GM23338 (cell line): ENCODE measurements around the gene CCDC188.

Source experiments
- CREB1 ChIP-seq: fragments of 250-450 bp; sonication (Bioruptor Pico); IDR thresholded peaks from 2 replicates; pipeline ENCODE4 v1.5.0; 2020; ENCODE audit warnings: low read depth, mild to moderate bottlenecking, moderate library complexity
- EZH2 ChIP-seq: fragments of 200-600 bp; sonication (generic); IDR thresholded peaks from one replicate; pipeline ENCODE4 v1.8.0; 2017; ENCODE audit warnings: antibody characterized with exemption, mild to moderate bottlenecking, low read depth; ENCODE audit not compliant: unreplicated experiment
- EZH2phosphoT487 ChIP-seq: fragments of 200-600 bp; sonication (generic); IDR thresholded peaks from one replicate; pipeline ENCODE4 v1.8.1; 2018; ENCODE audit warnings: antibody characterized with exemption; ENCODE audit not compliant: unreplicated experiment
- JUNB ChIP-seq: IDR thresholded peaks from one replicate; pipeline ENCODE4 v1.6.1; 2016; ENCODE audit warnings: antibody characterized with exemption; ENCODE audit not compliant: unreplicated experiment
- NANOG ChIP-seq: IDR thresholded peaks from 2 replicates; pipeline ENCODE4 v1.6.1; 2016; ENCODE audit warnings: antibody characterized with exemption, borderline replicate concordance
- POLR2AphosphoS5 ChIP-seq: IDR thresholded peaks from 2 replicates; pipeline ENCODE4 v1.6.1; 2016; ENCODE audit warnings: antibody characterized with exemption, low read depth
- ZNF114 ChIP-seq: fragments of 250-450 bp; sonication (Bioruptor Pico); IDR thresholded peaks from 2 replicates; pipeline ENCODE4 v1.5.0; 2020; ENCODE audit warnings: mild to moderate bottlenecking, moderate library complexity
- ZNF331 ChIP-seq: fragments of 250-450 bp; sonication (Bioruptor Pico); IDR thresholded peaks from 2 replicates; pipeline ENCODE4 v1.5.0; 2020; ENCODE audit warnings: low read depth, mild to moderate bottlenecking, moderate library complexity
- TF ChIP-seq, protein P1 (sequence below), 2 experiments: fragments of 200-600 bp in 1 of 2; sonication (generic) in 1 of 2; conservative IDR thresholded peaks; 2 replicates each; pipeline versions ENCODE4 v1.5.1 to v1.6.1; 2016 to 2017; ENCODE audit warnings: antibody characterized with exemption in 2 of 2, low read depth in 2 of 2, mild to moderate bottlenecking in 2 of 2, moderate library complexity in 1 of 2
- TF ChIP-seq, protein P2 (sequence below): IDR thresholded peaks from 2 replicates; pipeline ENCODE4 v1.6.1; 2016; ENCODE audit warnings: antibody characterized with exemption
- TF ChIP-seq, protein P3 (sequence below): IDR thresholded peaks from one replicate; pipeline ENCODE4 v1.6.1; 2018; ENCODE audit warnings: antibody characterized with exemption; ENCODE audit not compliant: unreplicated experiment

DNA sequence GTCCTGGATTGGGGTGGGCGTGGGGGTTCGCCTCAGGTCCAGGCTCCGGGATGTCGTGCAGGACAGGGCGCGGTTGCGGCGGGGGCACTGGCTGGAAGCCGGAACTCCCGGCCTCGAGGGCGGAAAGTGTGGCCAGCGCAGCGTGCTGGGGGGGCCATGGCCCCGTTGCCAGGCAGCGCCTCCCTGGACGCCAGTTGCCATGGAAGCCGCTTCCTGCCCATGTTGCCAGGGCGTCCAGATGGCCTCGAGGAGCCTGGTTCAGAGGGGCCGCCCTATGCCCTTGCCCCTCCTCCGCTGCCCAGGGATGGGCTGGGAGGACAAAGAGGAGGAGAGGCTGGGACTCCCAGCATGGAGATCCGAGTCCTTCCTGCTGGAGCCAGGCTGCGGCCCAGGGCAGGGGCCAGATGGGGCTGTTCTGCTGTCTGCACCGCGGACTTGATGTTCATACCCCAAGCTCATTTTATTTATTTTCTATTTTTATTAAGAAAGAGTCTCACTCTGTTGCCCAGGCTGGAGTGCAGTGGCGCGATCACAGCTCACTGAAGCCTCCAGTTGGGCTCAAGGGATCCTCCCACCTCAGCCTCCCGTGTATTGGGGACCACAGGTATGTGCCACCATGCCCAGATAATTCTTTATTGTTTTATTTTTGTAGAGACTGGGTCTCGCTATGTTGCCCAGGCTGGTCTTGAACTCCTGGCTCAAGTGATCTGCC is 4.6 kb upstream of the CCDC188 start:
- TF ChIP-seq, protein P1, sequence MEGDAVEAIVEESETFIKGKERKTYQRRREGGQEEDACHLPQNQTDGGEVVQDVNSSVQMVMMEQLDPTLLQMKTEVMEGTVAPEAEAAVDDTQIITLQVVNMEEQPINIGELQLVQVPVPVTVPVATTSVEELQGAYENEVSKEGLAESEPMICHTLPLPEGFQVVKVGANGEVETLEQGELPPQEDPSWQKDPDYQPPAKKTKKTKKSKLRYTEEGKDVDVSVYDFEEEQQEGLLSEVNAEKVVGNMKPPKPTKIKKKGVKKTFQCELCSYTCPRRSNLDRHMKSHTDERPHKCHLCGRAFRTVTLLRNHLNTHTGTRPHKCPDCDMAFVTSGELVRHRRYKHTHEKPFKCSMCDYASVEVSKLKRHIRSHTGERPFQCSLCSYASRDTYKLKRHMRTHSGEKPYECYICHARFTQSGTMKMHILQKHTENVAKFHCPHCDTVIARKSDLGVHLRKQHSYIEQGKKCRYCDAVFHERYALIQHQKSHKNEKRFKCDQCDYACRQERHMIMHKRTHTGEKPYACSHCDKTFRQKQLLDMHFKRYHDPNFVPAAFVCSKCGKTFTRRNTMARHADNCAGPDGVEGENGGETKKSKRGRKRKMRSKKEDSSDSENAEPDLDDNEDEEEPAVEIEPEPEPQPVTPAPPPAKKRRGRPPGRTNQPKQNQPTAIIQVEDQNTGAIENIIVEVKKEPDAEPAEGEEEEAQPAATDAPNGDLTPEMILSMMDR (conservative IDR thresholded peaks at IDR 0.05; ENCODE audit: low read depth in 2 of 2) = no peak
- TF ChIP-seq EZH2 = no peak
- TF ChIP-seq EZH2phosphoT487 = no peak
- TF ChIP-seq CREB1 = no peak
- TF ChIP-seq POLR2AphosphoS5 = no peak
- TF ChIP-seq, protein P2, sequence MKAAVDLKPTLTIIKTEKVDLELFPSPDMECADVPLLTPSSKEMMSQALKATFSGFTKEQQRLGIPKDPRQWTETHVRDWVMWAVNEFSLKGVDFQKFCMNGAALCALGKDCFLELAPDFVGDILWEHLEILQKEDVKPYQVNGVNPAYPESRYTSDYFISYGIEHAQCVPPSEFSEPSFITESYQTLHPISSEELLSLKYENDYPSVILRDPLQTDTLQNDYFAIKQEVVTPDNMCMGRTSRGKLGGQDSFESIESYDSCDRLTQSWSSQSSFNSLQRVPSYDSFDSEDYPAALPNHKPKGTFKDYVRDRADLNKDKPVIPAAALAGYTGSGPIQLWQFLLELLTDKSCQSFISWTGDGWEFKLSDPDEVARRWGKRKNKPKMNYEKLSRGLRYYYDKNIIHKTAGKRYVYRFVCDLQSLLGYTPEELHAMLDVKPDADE = no peak
- TF ChIP-seq, protein P3, sequence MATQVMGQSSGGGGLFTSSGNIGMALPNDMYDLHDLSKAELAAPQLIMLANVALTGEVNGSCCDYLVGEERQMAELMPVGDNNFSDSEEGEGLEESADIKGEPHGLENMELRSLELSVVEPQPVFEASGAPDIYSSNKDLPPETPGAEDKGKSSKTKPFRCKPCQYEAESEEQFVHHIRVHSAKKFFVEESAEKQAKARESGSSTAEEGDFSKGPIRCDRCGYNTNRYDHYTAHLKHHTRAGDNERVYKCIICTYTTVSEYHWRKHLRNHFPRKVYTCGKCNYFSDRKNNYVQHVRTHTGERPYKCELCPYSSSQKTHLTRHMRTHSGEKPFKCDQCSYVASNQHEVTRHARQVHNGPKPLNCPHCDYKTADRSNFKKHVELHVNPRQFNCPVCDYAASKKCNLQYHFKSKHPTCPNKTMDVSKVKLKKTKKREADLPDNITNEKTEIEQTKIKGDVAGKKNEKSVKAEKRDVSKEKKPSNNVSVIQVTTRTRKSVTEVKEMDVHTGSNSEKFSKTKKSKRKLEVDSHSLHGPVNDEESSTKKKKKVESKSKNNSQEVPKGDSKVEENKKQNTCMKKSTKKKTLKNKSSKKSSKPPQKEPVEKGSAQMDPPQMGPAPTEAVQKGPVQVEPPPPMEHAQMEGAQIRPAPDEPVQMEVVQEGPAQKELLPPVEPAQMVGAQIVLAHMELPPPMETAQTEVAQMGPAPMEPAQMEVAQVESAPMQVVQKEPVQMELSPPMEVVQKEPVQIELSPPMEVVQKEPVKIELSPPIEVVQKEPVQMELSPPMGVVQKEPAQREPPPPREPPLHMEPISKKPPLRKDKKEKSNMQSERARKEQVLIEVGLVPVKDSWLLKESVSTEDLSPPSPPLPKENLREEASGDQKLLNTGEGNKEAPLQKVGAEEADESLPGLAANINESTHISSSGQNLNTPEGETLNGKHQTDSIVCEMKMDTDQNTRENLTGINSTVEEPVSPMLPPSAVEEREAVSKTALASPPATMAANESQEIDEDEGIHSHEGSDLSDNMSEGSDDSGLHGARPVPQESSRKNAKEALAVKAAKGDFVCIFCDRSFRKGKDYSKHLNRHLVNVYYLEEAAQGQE = no peak
- no peak for TF ChIP-seq ZNF331 (CRISPR knock-in tag)
- TF ChIP-seq JUNB = no peak
- TF ChIP-seq NANOG = no peak
- TF ChIP-seq ZNF114 (CRISPR knock-in tag) = no peak
